AG09319 (cell line): ENCODE measurements around the gene BATF2.
"Not testable (repeated sequence)": the region's sequence is repeated elsewhere in the genome, so short reads cannot be mapped to it uniquely, and the experiment has no call there.

Experiments
- DNase-seq: peaks from one replicate; pipeline ENCODE4 v3.0.0-alpha.2; 2010; ENCODE audit warnings: low read depth; ENCODE audit errors: extremely low read depth
- CTCF ChIP-seq: IDR thresholded peaks from 2 replicates; pipeline ENCODE4 v1.5.1; 2011; ENCODE audit warnings: low read depth, mild to moderate bottlenecking, inconsistent platforms, low read length, moderate library complexity

BATF2 gene

DNA sequence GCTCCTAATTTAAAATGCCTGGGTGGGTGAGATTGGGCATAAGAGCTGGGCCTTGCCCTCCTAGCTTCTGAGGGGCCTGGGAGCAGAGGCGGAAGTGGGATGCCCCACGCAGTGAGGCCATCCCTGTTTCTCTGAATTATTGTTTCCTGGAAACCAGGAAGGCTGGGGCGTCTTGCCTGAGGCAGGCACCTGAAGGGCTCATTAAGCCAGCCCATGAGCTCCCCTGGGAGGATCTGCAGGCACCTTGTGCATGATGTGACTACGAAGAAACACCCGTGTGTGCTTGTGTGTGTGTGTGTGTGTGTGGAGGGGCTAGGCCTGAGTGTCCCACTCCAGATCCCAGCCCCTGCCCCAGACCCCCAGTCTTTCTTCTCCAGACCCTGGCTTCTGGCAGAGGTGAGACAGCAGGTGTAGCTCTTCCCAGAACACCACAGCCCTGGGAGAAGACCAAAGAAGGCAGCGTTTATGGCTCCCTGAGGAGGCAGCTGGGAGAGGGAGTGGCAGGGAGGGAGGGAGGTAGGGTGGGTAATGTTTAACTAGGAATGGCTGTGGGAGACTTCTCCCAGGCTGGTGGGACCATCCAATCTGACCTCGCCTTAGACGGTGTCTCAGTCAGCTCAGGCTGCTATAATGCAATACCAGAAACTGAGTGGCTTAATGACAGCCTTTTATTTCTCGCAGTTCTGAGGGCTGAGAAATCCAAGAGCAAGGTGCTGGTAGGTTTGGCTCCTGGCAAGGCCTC, 2.1 kb upstream of the BATF2 start:
- no peak for DNase-seq
- TF ChIP-seq CTCF: no peak

GRCh38 chr11:64998141-64998540, 1.4 kb upstream of the BATF2 start:
- TF ChIP-seq CTCF: no peak
- DNase-seq: no peak

- DNase-seq: no peak
- TF ChIP-seq CTCF: no peak
Measured at GRCh38 chr11:64996327-64996709, 453 bp downstream of the BATF2 start.

GRCh38 chr11:64994318-64994717, 2.5 kb downstream of the BATF2 start:
- TF ChIP-seq CTCF: no peak
- no peak for DNase-seq

DNA sequence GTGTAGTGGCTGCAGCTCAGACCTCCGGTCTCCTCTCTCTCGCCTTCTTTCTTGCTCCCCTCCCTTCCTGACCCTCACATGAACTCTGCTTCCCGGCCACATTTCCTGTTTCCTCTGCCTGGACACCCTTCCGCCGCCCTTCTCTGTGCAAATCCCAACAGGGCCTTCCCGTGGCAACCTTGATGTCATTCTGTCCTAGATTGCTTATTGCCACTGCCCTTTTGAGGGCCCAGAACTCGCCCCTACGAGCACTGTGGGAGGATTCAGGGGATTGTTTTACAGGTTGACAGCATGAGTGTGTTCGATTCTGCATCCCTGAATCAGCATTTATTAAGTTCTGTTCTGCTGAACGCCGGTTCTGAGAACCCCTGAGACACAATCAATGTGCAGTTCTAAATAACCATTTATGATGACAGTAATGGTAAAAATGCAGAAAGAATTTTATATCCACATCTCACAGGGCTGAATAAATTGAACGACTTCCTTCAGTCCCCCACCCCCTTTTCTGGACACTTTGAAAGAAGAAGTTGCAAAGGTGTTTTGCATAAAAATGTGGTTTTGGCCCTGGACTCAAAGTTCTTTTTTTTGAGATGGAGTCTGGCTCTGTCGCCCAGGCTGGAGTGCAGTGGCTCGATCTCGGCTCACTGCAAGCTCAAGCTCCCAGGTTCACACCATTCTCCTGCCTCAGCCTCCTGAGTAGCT, 6.4 kb downstream of the BATF2 start:
- DNase-seq: no peak
- no peak for TF ChIP-seq CTCF

GRCh38 chr11:64989416-64989815, 7.4 kb downstream of the BATF2 start:
- no peak for TF ChIP-seq CTCF
- no peak for DNase-seq

DNA sequence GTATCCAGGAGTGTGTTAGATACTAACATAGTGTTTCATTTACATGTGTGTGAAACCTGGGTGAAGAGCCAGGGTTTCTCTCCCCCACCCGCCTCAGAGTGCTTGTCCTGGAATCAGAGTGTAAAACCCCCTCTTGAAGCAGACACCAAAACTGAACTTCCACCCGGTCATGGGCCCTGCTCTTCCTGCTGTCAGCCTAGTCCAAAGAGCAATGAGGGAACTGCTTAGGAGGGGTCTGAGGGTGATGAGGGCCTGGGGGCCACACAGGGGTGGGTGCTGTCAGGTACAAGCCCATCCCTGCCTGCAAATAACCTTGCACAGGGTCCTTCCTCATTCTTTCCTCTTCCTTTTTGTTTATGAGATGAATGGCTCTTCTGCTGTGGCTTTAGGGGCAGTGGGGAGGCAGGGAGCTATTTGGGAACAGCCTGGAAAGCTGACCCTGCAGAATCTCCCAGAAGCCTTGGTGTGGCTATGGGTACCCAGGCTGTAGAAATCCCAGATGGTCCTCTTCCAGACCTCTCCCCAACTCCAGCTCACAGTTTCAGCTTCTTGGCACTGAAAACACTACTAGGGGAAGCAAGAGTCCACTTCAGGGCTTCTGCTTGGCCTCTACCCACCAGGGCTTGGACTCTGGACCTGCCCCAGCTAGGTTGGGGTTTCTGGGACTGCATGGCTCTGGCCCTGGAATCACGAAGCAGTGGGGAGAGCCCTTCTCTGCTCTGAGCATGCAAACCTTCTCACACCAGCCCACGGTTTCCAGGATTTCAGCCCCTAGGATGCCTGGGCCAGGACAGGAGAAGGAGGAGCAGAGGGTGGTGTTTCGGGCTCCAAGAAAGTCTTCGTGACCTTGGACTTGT, 8.5 kb downstream of the BATF2 start:
- no peak for DNase-seq
- no peak for TF ChIP-seq CTCF

- DNase-seq: not testable (repeated sequence)
Measured at GRCh38 chr11:64983339-64983738, 13.4 kb downstream of the BATF2 start.
